Naive thymus-derived CD4-positive, alpha-beta T cell (primary cell): ENCODE measurements around the gene FAM241A. TPM values are rescaled to one million over a fixed set of nuclear protein-coding genes. Genes with fewer than 3 reads are reported as not detected.
A peak's percentile ranks its signal among the peaks of the same experiment; 100 is the strongest.

Experiments used
- ATAC-seq: fragments of 150-1000 bp; cut with Tn5 transposase; 2 replicates; pipeline ENCODE4 v1.10.0; 2021; ENCODE audit warnings: mild to moderate bottlenecking, moderate library complexity
- CTCF ChIA-PET: fragments of 350-600 bp; sonication (Branson Sonifier 250); formaldehyde crosslinking; loops from one replicate; lab custom pipeline; 2021; ENCODE audit warnings: antibody characterized with exemption; lab: Charles Lee
- POLR2A ChIA-PET: fragments of 350-600 bp; sonication (Branson Sonifier 250); formaldehyde crosslinking; loops from one replicate; lab custom pipeline; 2021; ENCODE audit warnings: antibody characterized with exemption, inconsistent platforms; lab: Charles Lee
- DNase-seq, 9 donors: peaks; one replicate each; pipeline versions ENCODE4 v3.0.0 to v3.0.0-alpha.2; 2020 to 2022; ENCODE audit warnings: mixed read lengths in 1 of 9
- H3K27ac ChIP-seq: one replicate; pipeline ENCODE4 v1.7.0; 2013; ENCODE audit warnings: mild to moderate bottlenecking, low read depth, low read length, moderate library complexity
- H3K27me3 ChIP-seq, 2 donors: one replicate each; pipeline ENCODE4 v1.7.0; 2013; ENCODE audit warnings: low read length in 2 of 2, mild to moderate bottlenecking in 2 of 2, moderate library complexity in 2 of 2; ENCODE audit not compliant: control insufficient read depth in 2 of 2, insufficient read depth in 2 of 2
- H3K36me3 ChIP-seq, 3 experiments: 1 replicate in 2 of 3; 2 replicates in 1 of 3; pipeline ENCODE4 v1.7.0; 2013; ENCODE audit warnings: low read length in 3 of 3, mild to moderate bottlenecking in 3 of 3, moderate library complexity in 1 of 3; ENCODE audit not compliant: insufficient read depth in 3 of 3, control insufficient read depth in 2 of 3
- H3K4me1 ChIP-seq, 2 donors: one replicate each; pipeline ENCODE4 v1.7.0; 2013; ENCODE audit warnings: low read length in 2 of 2, mild to moderate bottlenecking in 2 of 2, moderate library complexity in 1 of 2; ENCODE audit not compliant: control insufficient read depth in 2 of 2, insufficient read depth in 2 of 2
- H3K4me3 ChIP-seq: 2 replicates; pipeline ENCODE4 v1.7.0; 2013; ENCODE audit warnings: mild to moderate bottlenecking, low read length
- H3K9me3 ChIP-seq, 3 experiments: 1 replicate in 2 of 3; 2 replicates in 1 of 3; pipeline ENCODE4 v1.7.0; 2013; ENCODE audit warnings: low read length in 3 of 3; ENCODE audit not compliant: control insufficient read depth in 2 of 3
- H3K27ac Mint-ChIP-seq, 9 donors: one replicate each; pipeline ENCODE4 v1.8.0; 2020 to 2022; ENCODE audit warnings: mixed read lengths in 9 of 9, mild to moderate bottlenecking in 8 of 9, moderate library complexity in 5 of 9, inconsistent platforms in 2 of 9
- H3K27me3 Mint-ChIP-seq, 5 donors: one replicate each; pipeline ENCODE4 v1.8.0; 2021 to 2022; ENCODE audit warnings: mixed read lengths in 5 of 5, mild to moderate bottlenecking in 1 of 5
- H3K36me3 Mint-ChIP-seq, 5 donors: one replicate each; pipeline ENCODE4 v1.8.0; 2020 to 2022; ENCODE audit warnings: mixed read lengths in 5 of 5, mild to moderate bottlenecking in 3 of 5, inconsistent platforms in 1 of 5
- H3K4me1 Mint-ChIP-seq, 7 donors: one replicate each; pipeline ENCODE4 v1.8.0; 2020 to 2022; ENCODE audit warnings: mixed read lengths in 7 of 7, mild to moderate bottlenecking in 3 of 7, inconsistent platforms in 1 of 7
- H3K4me3 Mint-ChIP-seq, 10 donors: one replicate each; pipeline ENCODE4 v1.8.0; 2020 to 2022; ENCODE audit warnings: mild to moderate bottlenecking in 10 of 10, mixed read lengths in 10 of 10, moderate library complexity in 6 of 10, inconsistent platforms in 2 of 10
- H3K9me3 Mint-ChIP-seq, 11 donors: one replicate each; pipeline ENCODE4 v1.8.0; 2020 to 2022; ENCODE audit warnings: mixed read lengths in 11 of 11, mild to moderate bottlenecking in 4 of 11, inconsistent platforms in 1 of 11, moderate library complexity in 1 of 11
- intact Hi-C, 2 donors: fragments of 100-400 bp; cut with micrococcal nuclease; formaldehyde crosslinking; loops; one replicate each; pipeline ENCODE4 v1.15.1; 2023
- polyA plus RNA-seq, 2 donors: library from polyadenylated mRNA; unstranded; fragments of 300-500 nt; fragmentation: Illumina TruSeq; gene quantifications; one replicate each; pipeline ENCODE4 v1.2.3, GENCODE V29; 2021
- total RNA-seq, 6 experiments: library from RNA in 5 of 6; stranded (reverse) in 5 of 6; gene quantifications; 1 replicate in 5 of 6; 2 replicates in 1 of 6; pipeline ENCODE4 v1.2.3 and lab custom pipeline; 2021 to 2026

FAM241A gene
- total and polyA plus RNA-seq, 7 experiments from 2014 or later, result 1.2 to 2.4 (median 2.0) TPM

DNA sequence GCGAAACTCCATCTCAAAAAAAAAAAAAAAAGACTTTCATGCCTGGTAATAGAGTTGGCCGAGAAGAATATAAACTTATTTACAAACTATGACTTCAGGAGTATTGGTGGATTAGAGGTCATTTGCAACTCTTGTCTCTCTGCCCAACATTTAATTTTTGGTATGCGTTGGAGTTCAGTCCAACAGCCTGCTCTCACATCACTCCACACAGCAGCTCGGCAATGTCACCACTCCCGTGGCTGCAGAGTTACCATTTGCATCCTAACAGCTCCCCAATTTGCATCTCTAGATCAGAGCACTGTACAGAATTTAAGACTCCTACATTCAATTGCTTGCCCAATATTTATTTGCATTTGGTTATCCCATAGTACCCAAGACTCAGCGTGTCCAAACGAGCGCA lies 45.4 kb downstream of the FAM241A start:
- H3K36me3 ChIP-seq, result no peaks in the 10 kb centered on the region
- intact Hi-C loops, result no loop called here

DNA sequence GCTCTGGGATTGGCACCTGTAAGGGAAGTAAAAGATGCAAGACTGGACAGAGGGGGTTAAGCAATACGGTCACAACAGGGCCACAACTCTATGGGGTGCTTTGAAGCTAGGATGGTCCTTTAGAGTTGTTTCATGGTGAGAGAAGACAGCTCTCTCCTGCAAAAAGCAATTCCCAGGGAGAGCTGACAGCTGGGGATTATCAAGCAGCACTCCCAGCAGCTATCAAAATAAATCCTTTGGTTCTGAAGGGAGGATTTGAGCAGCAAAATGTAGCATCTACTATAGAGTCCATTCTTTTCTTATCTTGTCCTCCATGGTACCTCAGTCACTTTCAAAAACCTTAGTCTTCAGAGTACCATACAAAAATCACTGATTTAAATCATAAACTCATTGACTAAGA lies 51.2 kb downstream of the FAM241A start:
- no peak overlapping the region for H3K4me3 ChIP-seq
- no peaks in the 10 kb centered on the region for H3K9me3 ChIP-seq
- H3K27ac Mint-ChIP-seq, result no peak overlapping the region
- ATAC-seq, result no peak
- no peaks in the 10 kb centered on the region for H3K36me3 ChIP-seq
- no peaks in the 10 kb centered on the region for H3K27me3 ChIP-seq
- H3K27ac ChIP-seq, result no peak overlapping the region
- no peaks in the 10 kb centered on the region for H3K27me3 Mint-ChIP-seq
- H3K4me1 ChIP-seq, result no peaks in the 10 kb centered on the region
- H3K36me3 Mint-ChIP-seq, result peaks cover 0 to 4% (median 0%) of the 10 kb centered on the region in 5 donors
- H3K9me3 Mint-ChIP-seq, result no peaks in the 10 kb centered on the region
- ChIA-PET POLR2A (no interaction called here), CTCF (no interaction called here)
- no peak for DNase-seq
- H3K4me3 Mint-ChIP-seq, result no peak overlapping the region
- H3K4me1 Mint-ChIP-seq, result peaks cover 0 to 15% (median 0%) of the 10 kb centered on the region in 7 donors
- intact Hi-C loops, result loop anchor here (5.0 kb wide), 2 partner anchors 41 to 79 kb away; no protein-coding TSS in a partner anchor

More for the DNA sequence above, 45.4 kb downstream of the FAM241A start:
- H3K27ac ChIP-seq, result no peak overlapping the region
- Mint-ChIP-seq H3K27me3 (no peaks in the 10 kb centered on the region), H3K36me3 (peaks cover 0 to 23% (median 7%) of the 10 kb centered on the region in 5 donors), H3K9me3 (no peaks in the 10 kb centered on the region), H3K27ac (peak overlapping the region in 2 of 9 donors; percentile 32 to 51), H3K4me3 (no peak overlapping the region), H3K4me1 (peaks cover 0 to 8% (median 0%) of the 10 kb centered on the region in 7 donors)
- no peak overlapping the region for H3K4me3 ChIP-seq
- H3K4me1 ChIP-seq, result no peaks in the 10 kb centered on the region
- POLR2A ChIA-PET, result no interaction called here
- H3K27me3 ChIP-seq, result no peaks in the 10 kb centered on the region
- H3K9me3 ChIP-seq, result no peaks in the 10 kb centered on the region
- DNase-seq (no peak), ATAC-seq (no peak)
- CTCF ChIA-PET, result no interaction called here

DNA sequence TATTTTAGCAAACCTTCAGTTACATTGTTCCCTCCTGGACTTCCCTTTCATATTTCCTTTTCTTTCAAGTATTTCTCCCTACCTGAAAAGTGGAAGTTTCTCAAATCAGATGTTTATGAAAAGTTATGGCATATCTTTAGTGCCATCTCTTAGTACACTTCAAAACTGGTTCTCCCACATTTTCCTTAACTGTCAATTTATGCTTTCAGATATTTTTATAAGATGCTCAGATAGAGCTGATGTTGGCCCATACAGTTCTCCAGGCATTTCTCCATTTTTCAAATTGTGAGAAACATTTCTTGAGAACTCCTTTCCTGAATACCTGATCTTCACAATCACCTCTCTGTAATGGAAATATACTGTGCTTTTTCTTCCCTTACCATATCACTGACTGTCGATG lies 53.8 kb downstream of the FAM241A start:
- Histone ChIP-seq H3K4me3 (no peak overlapping the region), H3K27me3 (no peaks in the 10 kb centered on the region), H3K9me3 (no peaks in the 10 kb centered on the region), H3K4me1 (no peaks in the 10 kb centered on the region), H3K36me3 (no peaks in the 10 kb centered on the region), H3K27ac (no peak overlapping the region)
- Mint-ChIP-seq H3K27ac (no peak overlapping the region), H3K4me3 (no peak overlapping the region), H3K36me3 (peaks cover 0 to 3% (median 0%) of the 10 kb centered on the region in 5 donors), H3K4me1 (peaks cover 0 to 15% (median 0%) of the 10 kb centered on the region in 7 donors), H3K27me3 (no peaks in the 10 kb centered on the region), H3K9me3 (no peaks in the 10 kb centered on the region)
- DNase-seq, result no peak
- ATAC-seq, result no peak
- ChIA-PET CTCF (no interaction called here), POLR2A (no interaction called here)
- intact Hi-C loops, result loop anchor here (5.0 kb wide), 2 partner anchors 38 to 82 kb away; no protein-coding TSS in a partner anchor

DNA sequence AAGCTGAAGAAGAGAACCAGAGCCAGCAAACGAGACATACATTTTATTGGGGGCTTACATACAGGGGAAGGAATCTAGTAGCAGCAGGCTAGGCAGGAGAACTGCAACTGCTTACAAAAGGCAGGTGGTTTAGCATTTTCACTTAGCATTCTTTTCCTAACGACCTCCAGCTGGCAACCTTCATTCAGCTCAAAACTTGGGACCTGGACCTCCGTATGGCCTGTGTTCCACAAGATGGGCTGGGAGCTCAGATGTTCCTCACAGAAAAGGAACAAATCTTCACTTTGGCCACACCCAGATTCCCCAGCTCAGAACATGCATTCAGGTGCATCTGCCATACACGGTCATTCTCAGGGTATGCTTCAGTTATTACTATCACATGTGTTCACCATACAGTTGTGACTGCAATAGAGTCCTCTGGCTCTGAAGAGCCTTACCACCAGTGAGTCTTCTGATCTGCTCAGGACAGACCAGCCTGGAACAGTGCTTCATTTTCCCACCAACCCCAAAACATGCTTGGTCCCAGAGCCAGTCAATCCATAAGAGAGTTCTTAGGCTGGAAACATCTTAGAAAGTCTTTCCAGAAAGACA lies 56.8 kb downstream of the FAM241A start:
- ChIA-PET POLR2A (no interaction called here), CTCF (interaction anchor here (0.8 kb wide), 1 partner anchor 101 kb away, joined by 4 read pairs; no protein-coding TSS in a partner anchor)
- Mint-ChIP-seq H3K27ac (no peak overlapping the region), H3K4me3 (no peak overlapping the region), H3K36me3 (no peaks in the 10 kb centered on the region), H3K9me3 (no peaks in the 10 kb centered on the region), H3K27me3 (peaks cover 0 to 5% (median 0%) of the 10 kb centered on the region in 5 donors), H3K4me1 (peaks cover 0 to 15% (median 0%) of the 10 kb centered on the region in 7 donors)
- no peak for DNase-seq
- H3K27me3 ChIP-seq, result no peaks in the 10 kb centered on the region
- intact Hi-C loops, result no loop called here
- H3K4me1 ChIP-seq, result no peaks in the 10 kb centered on the region
- no peaks in the 10 kb centered on the region for H3K9me3 ChIP-seq
- no peak overlapping the region for H3K4me3 ChIP-seq
- ATAC-seq, result no peak
- no peak overlapping the region for H3K27ac ChIP-seq
- no peaks in the 10 kb centered on the region for H3K36me3 ChIP-seq

DNA sequence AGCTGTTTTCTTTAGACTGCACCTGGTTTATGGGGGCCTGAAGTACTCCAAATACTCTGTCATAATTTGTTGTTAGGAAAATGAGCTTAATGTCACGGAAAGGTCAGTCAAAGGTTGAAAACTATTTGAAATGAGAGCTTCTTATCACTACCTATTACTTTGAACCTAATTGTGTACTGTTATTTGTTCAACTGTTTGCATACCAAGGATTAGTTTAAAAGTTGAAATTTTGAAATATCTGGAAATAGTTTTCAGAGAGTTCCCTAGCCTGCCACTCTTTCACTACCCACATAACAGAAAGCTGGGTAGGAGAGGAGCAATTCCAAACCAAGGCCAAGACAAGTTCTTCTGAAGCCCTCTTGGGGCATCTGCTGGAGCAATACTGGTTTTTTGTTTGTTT lies 58.3 kb downstream of the FAM241A start:
- Histone ChIP-seq H3K9me3 (no peaks in the 10 kb centered on the region), H3K27ac (no peak overlapping the region), H3K4me1 (no peaks in the 10 kb centered on the region), H3K36me3 (no peaks in the 10 kb centered on the region), H3K4me3 (no peak overlapping the region), H3K27me3 (no peaks in the 10 kb centered on the region)
- Mint-ChIP-seq H3K27me3 (peaks cover 0 to 5% (median 0%) of the 10 kb centered on the region in 5 donors), H3K4me3 (no peak overlapping the region), H3K27ac (no peak overlapping the region), H3K4me1 (peaks cover 0 to 15% (median 0%) of the 10 kb centered on the region in 7 donors), H3K9me3 (no peaks in the 10 kb centered on the region), H3K36me3 (no peaks in the 10 kb centered on the region)
- DNase-seq (no peak), ATAC-seq (no peak)
- ChIA-PET CTCF (no interaction called here), POLR2A (no interaction called here)
- intact Hi-C loops, result no loop called here

DNA sequence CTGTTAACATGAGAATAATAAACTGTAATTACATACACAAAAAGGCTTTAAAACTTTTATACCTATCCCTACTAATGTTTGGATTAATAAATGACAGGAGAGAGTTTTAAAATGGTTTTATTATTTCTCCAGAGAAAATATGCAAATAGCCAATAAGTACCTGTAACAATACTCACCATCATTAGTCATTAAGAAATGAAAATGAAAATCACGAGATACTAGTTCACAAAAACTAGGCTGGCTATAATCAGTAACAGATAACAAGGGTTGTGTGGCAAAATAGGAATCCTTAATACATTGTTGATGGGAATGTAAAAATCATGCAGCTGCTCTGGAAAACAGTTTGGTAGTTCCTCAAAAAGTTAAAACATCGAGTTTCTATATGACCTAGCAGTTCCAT lies 61.2 kb downstream of the FAM241A start:
- no peaks in the 10 kb centered on the region for H3K36me3 ChIP-seq
- no peak overlapping the region for H3K27ac ChIP-seq
- H3K36me3 Mint-ChIP-seq, result no peaks in the 10 kb centered on the region
- no peak overlapping the region for H3K4me3 Mint-ChIP-seq
- H3K4me1 Mint-ChIP-seq, result peaks cover 0 to 2% (median 0%) of the 10 kb centered on the region in 7 donors
- no peaks in the 10 kb centered on the region for H3K27me3 ChIP-seq
- H3K27me3 Mint-ChIP-seq, result peaks cover 0 to 7% (median 0%) of the 10 kb centered on the region in 5 donors
- intact Hi-C loops, result no loop called here
- no peaks in the 10 kb centered on the region for H3K9me3 Mint-ChIP-seq
- DNase-seq (no peak), ATAC-seq (no peak)
- no peaks in the 10 kb centered on the region for H3K4me1 ChIP-seq
- no peaks in the 10 kb centered on the region for H3K9me3 ChIP-seq
- POLR2A ChIA-PET, result no interaction called here
- CTCF ChIA-PET, result no interaction called here
- no peak overlapping the region for H3K4me3 ChIP-seq
- H3K27ac Mint-ChIP-seq, result no peak overlapping the region
